GM12865 (cell line): ENCODE results near the gene C1QC.

ENCODE experiments used
- DNase-seq: peaks from one replicate; pipeline ENCODE4 v3.0.0; 2010; ENCODE audit warnings: low read depth
- H3K4me3 ChIP-seq: 2 replicates; pipeline ENCODE4 v1.5.1; 2011; ENCODE audit warnings: mild to moderate bottlenecking, low read depth, low read length, control low read depth
- TF ChIP-seq, protein P1 (sequence below): IDR thresholded peaks from 2 replicates; pipeline ENCODE4 v1.5.1; 2011; ENCODE audit warnings: low read length, control low read depth, low read depth, inconsistent platforms; ENCODE audit not compliant: insufficient read depth; ENCODE audit errors: missing control alignments

C1QC gene

DNA sequence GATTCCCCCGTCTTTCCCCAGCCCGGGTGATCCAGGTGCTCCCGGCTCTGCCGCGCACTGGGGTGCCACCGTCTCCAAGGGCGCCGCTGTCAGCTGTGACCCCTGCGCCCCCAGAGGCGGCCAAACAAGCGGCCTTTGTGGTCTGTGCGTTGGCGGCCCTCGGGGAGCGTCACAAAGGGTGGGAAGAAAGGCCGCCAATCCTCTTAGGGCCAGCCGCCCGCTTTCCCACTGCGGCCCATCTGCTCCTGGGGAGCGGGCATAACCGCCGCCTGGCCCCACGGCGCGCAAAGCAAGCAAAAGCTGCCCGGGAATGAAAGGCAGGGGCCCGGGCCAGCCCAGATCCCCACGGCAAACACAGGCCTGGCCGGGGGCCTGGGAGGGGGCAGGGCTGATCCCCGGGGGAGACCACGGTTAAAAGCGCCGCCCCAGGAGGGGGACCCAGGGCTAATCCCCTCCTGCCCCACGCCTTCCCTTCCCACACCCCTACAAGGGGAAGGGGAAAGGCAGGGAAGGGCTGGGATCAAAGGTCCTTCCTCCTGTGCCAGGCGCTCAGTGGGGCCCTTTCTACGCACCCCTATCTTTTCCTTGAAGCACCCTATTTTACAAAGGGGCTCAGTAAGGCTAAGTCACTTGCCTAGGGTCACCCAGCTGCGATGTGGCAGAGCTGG lies 33.6 kb downstream of the C1QC start:
- no peak for DNase-seq
- no peak overlapping the region for H3K4me3 ChIP-seq
- TF ChIP-seq, protein P1, sequence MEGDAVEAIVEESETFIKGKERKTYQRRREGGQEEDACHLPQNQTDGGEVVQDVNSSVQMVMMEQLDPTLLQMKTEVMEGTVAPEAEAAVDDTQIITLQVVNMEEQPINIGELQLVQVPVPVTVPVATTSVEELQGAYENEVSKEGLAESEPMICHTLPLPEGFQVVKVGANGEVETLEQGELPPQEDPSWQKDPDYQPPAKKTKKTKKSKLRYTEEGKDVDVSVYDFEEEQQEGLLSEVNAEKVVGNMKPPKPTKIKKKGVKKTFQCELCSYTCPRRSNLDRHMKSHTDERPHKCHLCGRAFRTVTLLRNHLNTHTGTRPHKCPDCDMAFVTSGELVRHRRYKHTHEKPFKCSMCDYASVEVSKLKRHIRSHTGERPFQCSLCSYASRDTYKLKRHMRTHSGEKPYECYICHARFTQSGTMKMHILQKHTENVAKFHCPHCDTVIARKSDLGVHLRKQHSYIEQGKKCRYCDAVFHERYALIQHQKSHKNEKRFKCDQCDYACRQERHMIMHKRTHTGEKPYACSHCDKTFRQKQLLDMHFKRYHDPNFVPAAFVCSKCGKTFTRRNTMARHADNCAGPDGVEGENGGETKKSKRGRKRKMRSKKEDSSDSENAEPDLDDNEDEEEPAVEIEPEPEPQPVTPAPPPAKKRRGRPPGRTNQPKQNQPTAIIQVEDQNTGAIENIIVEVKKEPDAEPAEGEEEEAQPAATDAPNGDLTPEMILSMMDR: no peak

DNA sequence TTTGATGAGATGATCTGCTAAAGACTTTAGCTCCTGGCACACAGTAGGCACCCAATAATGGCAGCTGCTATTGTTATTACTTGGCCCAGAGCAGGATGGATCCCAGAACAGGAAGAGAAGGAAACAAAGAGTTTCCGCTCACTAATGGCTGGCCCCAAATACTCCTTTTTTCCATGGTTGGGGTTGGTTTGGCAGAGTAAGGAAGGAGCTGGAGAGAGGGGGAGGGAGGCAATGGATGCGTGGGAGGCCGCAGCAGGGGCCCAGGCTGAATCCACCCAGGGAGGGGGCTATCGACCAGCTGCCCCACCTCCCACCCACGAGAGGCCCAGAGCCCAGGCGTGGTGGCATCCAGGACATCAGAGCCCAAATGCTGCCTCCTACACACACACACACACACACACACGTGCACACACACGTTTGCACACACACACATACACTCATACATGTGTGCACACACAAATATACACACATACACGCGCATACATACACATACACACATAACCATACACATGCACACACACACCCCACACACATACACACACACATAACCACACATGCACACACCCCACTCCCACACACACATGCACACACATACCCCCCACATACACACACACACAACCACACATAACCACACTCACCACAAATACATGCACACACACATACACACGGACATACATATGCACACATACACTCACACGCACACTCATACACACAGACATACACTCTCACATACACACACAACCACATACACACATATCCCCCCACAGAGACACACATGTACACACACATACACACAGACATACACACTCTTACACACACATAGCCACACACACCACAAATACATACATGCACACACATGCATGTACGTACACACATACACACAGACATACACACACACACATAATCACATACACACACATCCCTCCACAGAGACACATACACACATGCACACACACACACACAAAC lies 34.8 kb downstream of the C1QC start:
- H3K4me3 ChIP-seq: no peak overlapping the region
- TF ChIP-seq, protein P1: no peak
- DNase-seq: no peak

DNA sequence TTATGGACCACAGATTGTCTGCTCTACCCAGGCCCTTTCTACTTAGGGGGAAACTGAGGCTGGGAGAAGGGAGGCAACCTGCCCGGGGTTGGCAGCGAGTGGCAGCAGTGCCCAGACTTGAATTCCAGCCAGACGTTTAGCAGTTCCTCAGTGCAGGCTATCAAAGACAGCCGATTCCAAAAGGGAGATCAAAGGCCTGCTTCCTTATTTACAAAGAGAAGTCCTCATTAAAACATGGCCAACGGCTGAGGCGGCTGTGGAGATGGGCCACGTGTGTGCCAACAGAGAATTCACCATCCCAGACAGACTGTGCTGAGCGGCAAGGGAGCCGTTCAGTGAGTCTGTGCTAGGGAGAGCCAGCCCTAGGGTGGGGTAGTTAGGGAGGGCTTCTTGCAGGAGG lies 37.3 kb downstream of the C1QC start:
- DNase-seq: no peak
- TF ChIP-seq, protein P1: no peak

DNA sequence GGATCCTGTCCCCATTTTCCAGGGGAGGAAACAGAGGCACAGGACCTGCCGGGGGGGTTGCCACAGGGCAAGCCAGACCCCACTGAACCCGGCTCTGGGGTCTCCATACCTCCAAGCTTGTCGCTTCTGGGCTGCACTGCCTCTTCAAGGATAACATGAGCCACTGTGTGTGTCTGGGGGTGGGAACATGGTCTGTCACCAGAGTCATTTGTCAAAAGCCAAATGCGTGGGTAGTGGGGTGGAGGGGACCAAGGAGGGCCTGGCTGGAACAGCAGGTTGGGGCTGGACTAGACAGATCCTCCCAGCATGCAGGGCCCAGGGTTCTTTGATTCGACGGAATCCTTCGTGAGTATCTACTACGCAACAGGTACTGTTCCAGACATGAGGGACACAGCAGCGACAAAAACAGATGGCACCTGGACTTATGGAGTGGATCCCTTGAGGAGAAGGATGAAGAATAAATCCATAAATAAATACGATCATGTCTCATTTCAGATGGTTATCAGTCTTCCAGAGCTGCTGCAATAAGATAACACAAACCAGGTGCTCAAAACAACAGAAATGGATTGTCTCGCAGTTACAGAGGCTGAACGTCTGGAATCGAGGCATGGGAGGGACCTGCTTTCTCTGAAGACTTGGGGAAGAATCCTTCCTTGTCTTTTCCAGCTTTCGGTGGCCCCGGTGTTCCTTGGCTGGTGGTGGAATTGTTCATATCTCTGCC lies 38.3 kb downstream of the C1QC start:
- TF ChIP-seq, protein P1: no peak
- no peak overlapping the region for H3K4me3 ChIP-seq
- no peak for DNase-seq

More for the DNA sequence above, 37.3 kb downstream of the C1QC start:
- H3K4me3 ChIP-seq: no peak overlapping the region

DNA sequence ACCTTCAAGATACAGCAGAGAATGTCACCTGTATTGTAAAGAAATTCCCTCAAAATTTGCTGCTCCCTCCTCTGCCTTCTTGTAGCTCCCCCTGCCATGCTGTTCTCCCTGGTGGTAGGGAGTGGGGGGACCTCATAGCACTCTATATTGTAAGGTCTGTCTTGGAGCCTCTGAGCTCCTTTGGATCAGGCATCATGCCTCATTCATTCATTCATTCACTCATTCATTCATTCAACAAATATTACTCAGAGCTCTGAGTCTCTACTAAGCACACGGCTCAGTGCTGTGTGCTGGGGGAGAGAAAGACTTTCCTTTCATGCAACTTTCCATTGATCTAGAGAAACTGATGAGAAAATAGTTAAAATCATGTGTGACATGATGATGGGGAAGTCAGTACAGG lies 40.1 kb downstream of the C1QC start:
- no peak for DNase-seq
- TF ChIP-seq, protein P1: no peak
- H3K4me3 ChIP-seq: no peak overlapping the region

DNA sequence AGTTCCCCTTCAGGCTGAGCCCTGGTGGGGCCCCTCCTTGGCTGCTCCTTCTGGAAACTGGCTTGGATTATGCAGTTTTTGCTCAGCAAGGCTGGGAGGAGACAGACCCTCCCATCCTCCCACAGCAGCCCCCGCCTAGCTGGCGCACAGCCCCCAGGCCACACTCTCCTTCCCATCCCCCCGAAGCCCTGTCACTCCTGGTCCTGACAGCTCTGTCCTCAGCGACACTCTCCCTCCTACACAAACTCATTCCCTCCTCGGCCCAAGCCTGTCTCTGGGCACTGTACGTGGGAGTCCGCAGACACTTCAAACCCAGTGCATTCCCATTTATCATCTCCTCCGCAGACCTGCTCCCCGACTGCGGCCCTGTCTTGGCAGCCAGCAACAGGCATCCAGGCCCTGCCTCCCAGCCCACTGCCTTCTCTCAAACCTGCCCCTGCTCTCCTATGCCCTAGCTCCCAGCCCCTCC lies 42.2 kb downstream of the C1QC start:
- H3K4me3 ChIP-seq: no peak overlapping the region
- TF ChIP-seq, protein P1: no peak
- DNase-seq: no peak
